IMR-90 (cell line): ENCODE measurements around the gene ITGAL. TPM values are rescaled to one million over a fixed set of nuclear protein-coding genes. Genes with fewer than 3 reads are reported as not detected.

ENCODE experiments used
- ATAC-seq: fragments of 200-7000 bp; cut with Tn5 transposase; 2 replicates; pipeline ENCODE4 v1.9.1; 2020; ENCODE audit warnings: low read depth, mild to moderate bottlenecking, moderate library complexity
- BruUV-seq: library from RNA; stranded (reverse); fragments of 400-500 nt; replicated peaks from 2 replicates; lab custom pipeline; 2021; lab: Mats Ljungman, UMichigan
- CTCF ChIA-PET: fragments of 300-600 bp; formaldehyde crosslinking; extraction: SDS; loops from one replicate; lab custom pipeline; 2021; ENCODE audit warnings: antibody characterized with exemption; lab: Yijun Ruan, JAX
- POLR2A ChIA-PET: fragments of 300-600 bp; sonication (Branson Sonifier 250); formaldehyde crosslinking; loops from one replicate; lab custom pipeline; 2022; ENCODE audit warnings: antibody characterized with exemption; ENCODE audit not compliant: unreplicated experiment; lab: Charles Lee
- DNase-seq: peaks from one replicate; pipeline ENCODE4 v3.0.0; 2013
- H2AFZ ChIP-seq: replicated peaks from 2 replicates; pipeline ENCODE3; 2013; ENCODE audit warnings: low read length, mild to moderate bottlenecking; ENCODE audit not compliant: poor library complexity
- H2AK5ac ChIP-seq: 2 replicates; pipeline ENCODE4 v1.6.1; 2013; ENCODE audit warnings: low read depth, low read length, inconsistent platforms
- H2AK9ac ChIP-seq: replicated peaks from 2 replicates; pipeline ENCODE3; 2013; ENCODE audit warnings: mild to moderate bottlenecking, low read depth, low read length, moderate library complexity; ENCODE audit not compliant: poor library complexity
- H2BK120ac ChIP-seq: 2 replicates; pipeline ENCODE4 v1.6.1; 2013; ENCODE audit warnings: low read depth, low read length, inconsistent platforms
- H2BK15ac ChIP-seq: 3 replicates; pipeline ENCODE4 v1.6.1; 2013; ENCODE audit warnings: low read depth, low read length, inconsistent platforms
- H2BK20ac ChIP-seq: 2 replicates; pipeline ENCODE4 v1.6.1; 2013; ENCODE audit warnings: low read depth, mild to moderate bottlenecking, inconsistent platforms, low read length, moderate library complexity
- H2BK5ac ChIP-seq: 2 replicates; pipeline ENCODE4 v1.6.1; 2013; ENCODE audit warnings: mild to moderate bottlenecking, low read depth, low read length, inconsistent platforms; ENCODE audit not compliant: poor library complexity, severe bottlenecking
- H3K14ac ChIP-seq: replicated peaks from 2 replicates; pipeline ENCODE4 v1.6.1; 2013; ENCODE audit warnings: low read depth, low read length, inconsistent platforms
- H3K18ac ChIP-seq: 2 replicates; pipeline ENCODE4 v1.6.1; 2013; ENCODE audit warnings: low read depth, low read length, control low read depth
- H3K23ac ChIP-seq: 2 replicates; pipeline ENCODE4 v1.6.1; 2013; ENCODE audit warnings: low read depth, low read length, inconsistent platforms
- H3K27ac ChIP-seq: 2 replicates; pipeline ENCODE4 v1.5.1; 2013; ENCODE audit warnings: mild to moderate bottlenecking, control low read depth, low read length; ENCODE audit not compliant: insufficient read depth
- H3K27me3 ChIP-seq: 2 replicates; pipeline ENCODE4 v1.6.1; 2013; ENCODE audit warnings: low read length; ENCODE audit not compliant: control insufficient read depth, insufficient read depth
- H3K36me3 ChIP-seq: 2 replicates; pipeline ENCODE4 v1.6.1; 2013; ENCODE audit warnings: low read length, mixed read lengths; ENCODE audit not compliant: control insufficient read depth, insufficient read depth
- H3K4ac ChIP-seq: 2 replicates; pipeline ENCODE4 v1.6.1; 2013; ENCODE audit warnings: low read depth, low read length, inconsistent platforms
- H3K4me1 ChIP-seq: 2 replicates; pipeline ENCODE4 v1.6.1; 2013; ENCODE audit warnings: low read length, mixed read lengths; ENCODE audit not compliant: control insufficient read depth, insufficient read depth
- H3K4me2 ChIP-seq: 2 replicates; pipeline ENCODE4 v1.6.1; 2013; ENCODE audit warnings: low read depth, mild to moderate bottlenecking, control low read depth, low read length, moderate library complexity
- H3K4me3 ChIP-seq: 2 replicates; pipeline ENCODE4 v1.5.1; 2013; ENCODE audit warnings: low read depth, mild to moderate bottlenecking, control low read depth, low read length, moderate library complexity; ENCODE audit not compliant: insufficient read depth
- H3K56ac ChIP-seq: 2 replicates; pipeline ENCODE4 v1.6.1; 2013; ENCODE audit warnings: low read length, inconsistent platforms; ENCODE audit not compliant: insufficient read depth; ENCODE audit errors: extremely low read depth
- H3K79me1 ChIP-seq, 2 experiments: 2 replicates each; pipeline ENCODE4 v1.6.1; 2013; ENCODE audit warnings: low read length in 2 of 2, inconsistent platforms in 1 of 2, low read depth in 1 of 2
- H3K9ac ChIP-seq: 2 replicates; pipeline ENCODE4 v1.6.1; 2013; ENCODE audit warnings: low read depth, low read length, control low read depth
- H3K9me1 ChIP-seq: 2 replicates; pipeline ENCODE4 v1.6.1; 2013; ENCODE audit warnings: low read length, inconsistent platforms; ENCODE audit not compliant: insufficient read depth
- H3K9me3 ChIP-seq: 2 replicates; pipeline ENCODE4 v1.6.1; 2013; ENCODE audit warnings: low read length; ENCODE audit not compliant: control insufficient read depth, insufficient read depth
- H4K20me1 ChIP-seq: 2 replicates; pipeline ENCODE4 v1.6.1; 2013; ENCODE audit warnings: low read length, inconsistent platforms; ENCODE audit not compliant: insufficient read depth
- H4K5ac ChIP-seq: 2 replicates; pipeline ENCODE4 v1.6.1; 2013; ENCODE audit warnings: mild to moderate bottlenecking, low read depth, low read length, control low read depth
- H4K8ac ChIP-seq, 2 experiments: 2 replicates each; pipeline ENCODE4 v1.6.1; 2013; ENCODE audit warnings: low read depth in 2 of 2, low read length in 2 of 2, control low read depth in 1 of 2, inconsistent platforms in 1 of 2
- H4K91ac ChIP-seq: 2 replicates; pipeline ENCODE4 v1.6.1; 2013; ENCODE audit warnings: low read depth, low read length, inconsistent platforms; ENCODE audit not compliant: insufficient read depth
- CEBPB ChIP-seq: IDR thresholded peaks from 2 replicates; pipeline ENCODE4 v1.6.1; 2012; ENCODE audit warnings: low read depth, low read length, improper control_type of control experiment
- CHD1 ChIP-seq: IDR thresholded peaks from 2 replicates; pipeline ENCODE4 v1.6.1; 2012; ENCODE audit warnings: low read depth, low read length, improper control_type of control experiment
- FOS ChIP-seq: fragments of 150-350 bp; IDR thresholded peaks from 2 replicates; pipeline ENCODE4 v1.6.1; 2016; ENCODE audit warnings: low read depth, low read length
- MAZ ChIP-seq: IDR thresholded peaks from 2 replicates; pipeline ENCODE4 v1.6.1; 2012; ENCODE audit warnings: low read depth, mild to moderate bottlenecking, low read length, improper control_type of control experiment, moderate library complexity, borderline replicate concordance
- MXI1 ChIP-seq: IDR thresholded peaks from 2 replicates; pipeline ENCODE4 v1.6.1; 2012; ENCODE audit warnings: low read depth, mild to moderate bottlenecking, low read length, moderate library complexity, borderline replicate concordance
- NFE2L2 ChIP-seq: fragments of 150-350 bp; IDR thresholded peaks from 2 replicates; pipeline ENCODE4 v1.6.1; 2016; ENCODE audit warnings: low read depth, mild to moderate bottlenecking, low read length
- POLR2A ChIP-seq: IDR thresholded peaks from 2 replicates; pipeline ENCODE4 v1.6.1; 2012; ENCODE audit warnings: mild to moderate bottlenecking, low read depth, low read length
- RAD21 ChIP-seq: IDR thresholded peaks from 2 replicates; pipeline ENCODE4 v1.6.1; 2012; ENCODE audit warnings: low read length, improper control_type of control experiment
- RCOR1 ChIP-seq: IDR thresholded peaks from 2 replicates; pipeline ENCODE4 v1.6.1; 2012; ENCODE audit warnings: mild to moderate bottlenecking, low read length, improper control_type of control experiment; ENCODE audit not compliant: insufficient replicate concordance
- SMC3 ChIP-seq: fragments of 150-350 bp; IDR thresholded peaks from 2 replicates; pipeline ENCODE4 v1.6.1; 2016; ENCODE audit warnings: low read depth, mild to moderate bottlenecking, antibody characterized with exemption, low read length, moderate library complexity
- WGBS, 2 experiments: methylation state at CpG; one replicate each; pipeline versions ENCODE4 v1.1.5 to v1.1.7; 2013; ENCODE audit warnings: missing lambda C conversion rate in 2 of 2; ENCODE audit not compliant: insufficient read length in 1 of 2; ENCODE audit errors: extremely low coverage in 2 of 2; 5-methylcytosine and 5-hydroxymethylcytosine counted together
- dilution Hi-C: fragments of 300-500 bp; cut with HindIII; formaldehyde crosslinking; loops from one replicate; pipeline ENCODE4 v1.14.3; 2018; ENCODE audit warnings: low sequenced_read_pairs; ENCODE audit not compliant: unreplicated experiment
- in situ Hi-C: fragments of 300-500 bp; cut with MboI; formaldehyde crosslinking; loops from 3 replicates; pipeline ENCODE4 v1.14.3; 2019; ENCODE audit warnings: low sequenced_read_pairs, inconsistent platforms, mixed read lengths
- intact Hi-C: fragments of 100-400 bp; cut with micrococcal nuclease; formaldehyde crosslinking; loops from 2 replicates; pipeline ENCODE4 v1.10.0; 2022
- polyA plus RNA-seq, 3 experiments: library from polyadenylated mRNA; depleted of rRNA; stranded (reverse); fragments of >200 nt; gene quantifications; 2 replicates each; pipeline ENCODE4 v1.2.3, GENCODE V29; 2012; ENCODE audit warnings: low replicate concordance in 1 of 3
- total RNA-seq: library from RNA; depleted of rRNA; stranded (reverse); fragments of >200 nt; gene quantifications from 2 replicates; pipeline ENCODE4 v1.2.3, GENCODE V29; 2012
- TF ChIP-seq, protein P1 (sequence below): fragments of 150-350 bp; IDR thresholded peaks from 2 replicates; pipeline ENCODE4 v1.6.1; 2016; ENCODE audit warnings: low read depth, mild to moderate bottlenecking, low read length, moderate library complexity, borderline replicate concordance
- TF ChIP-seq, protein P2 (sequence below): conservative IDR thresholded peaks from 2 replicates; pipeline ENCODE4 v1.5.1; 2012; ENCODE audit warnings: mild to moderate bottlenecking, low read depth, low read length, improper control_type of control experiment
- TF ChIP-seq, protein P3 (sequence below): fragments of 150-350 bp; IDR thresholded peaks from 2 replicates; pipeline ENCODE4 v1.6.1; 2017; ENCODE audit warnings: mild to moderate bottlenecking, antibody characterized with exemption, low read length, low read depth

ITGAL gene
- total and polyA plus RNA-seq, 2 of the 4 experiments (the other 2 are of a cell fraction), result not detected

DNA sequence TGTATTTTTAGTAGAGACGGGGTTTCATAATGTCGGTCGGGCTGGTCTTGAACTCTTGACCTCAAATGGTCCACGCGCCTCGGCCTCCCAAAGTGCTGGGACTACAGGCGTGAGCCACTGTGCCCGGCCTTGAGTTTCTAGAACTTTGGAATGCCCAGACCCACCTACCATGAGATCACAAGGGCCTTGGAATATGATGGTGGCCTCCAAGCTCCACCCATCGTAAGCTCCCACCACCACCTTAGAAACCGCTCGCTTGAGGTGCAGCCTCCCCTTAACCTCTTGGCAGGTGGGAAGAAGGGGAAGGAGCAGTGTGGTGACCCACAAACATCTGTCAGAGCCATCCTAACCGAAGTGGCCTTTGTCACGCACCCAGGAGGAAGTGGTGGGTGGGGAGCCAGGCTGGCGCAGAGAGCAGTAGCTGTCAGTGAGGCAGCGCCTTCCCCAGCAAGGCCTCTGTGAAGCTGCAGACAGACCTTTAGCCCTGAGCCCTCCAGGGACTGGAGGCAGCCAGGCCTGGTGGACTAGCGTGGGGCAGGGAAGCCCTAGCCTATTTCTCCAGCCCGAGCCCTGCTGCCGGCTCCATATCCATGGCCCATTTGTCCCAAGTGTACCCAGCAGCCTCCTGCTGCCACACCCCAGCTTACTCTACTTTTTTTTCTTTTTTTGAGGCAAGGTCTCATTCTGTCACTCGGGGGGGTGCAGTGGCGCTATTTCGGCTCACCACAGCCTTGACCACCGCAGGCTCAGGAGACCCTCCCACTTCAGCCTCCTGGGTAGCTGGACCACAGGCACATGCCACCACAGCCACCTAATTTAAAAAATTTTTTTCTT is 13.8 kb upstream of the ITGAL start (continued):
- no peak for TF ChIP-seq RAD21

DNA sequence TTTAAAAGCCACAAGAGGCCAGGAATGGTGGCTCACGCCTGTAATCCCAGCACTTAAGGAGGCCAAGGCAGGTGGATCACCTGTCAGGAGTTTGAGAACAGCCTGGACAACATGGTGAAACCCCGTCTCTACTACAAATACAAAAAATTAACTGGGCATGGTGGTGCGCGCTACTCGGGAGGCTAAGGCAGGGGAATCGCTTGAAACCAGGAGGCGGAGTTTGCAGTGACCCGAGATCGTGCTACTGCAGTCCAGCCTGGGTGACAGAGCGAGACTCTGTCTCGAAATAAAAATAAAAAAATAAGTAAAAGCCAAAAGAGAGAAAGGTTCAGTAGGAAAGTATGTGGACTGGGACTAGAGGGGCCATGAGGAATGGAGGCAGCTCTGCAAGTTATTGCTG is 13.1 kb upstream of the ITGAL start:
- CTCF ChIA-PET, result no interaction called here
- H2AK5ac ChIP-seq, result no peak overlapping the region
- dilution Hi-C loops (no loop called here), in situ Hi-C loops (no loop called here), intact Hi-C loops (no loop called here)
- WGBS, 2 experiments, result no CpG with 5 or more reads among the region's 11 CpGs
- no peak overlapping the region for H2BK120ac ChIP-seq
- H2AK9ac ChIP-seq, result no peak overlapping the region
- no peaks in the 10 kb centered on the region for H3K79me1 ChIP-seq
- H2AFZ ChIP-seq, result no peak overlapping the region
- H3K4me3 ChIP-seq, result no peak overlapping the region
- H2BK5ac ChIP-seq, result no peak overlapping the region
- no peak overlapping the region for H3K14ac ChIP-seq
- H4K91ac ChIP-seq, result no peak overlapping the region
- no peak overlapping the region for H3K18ac ChIP-seq
- no peak overlapping the region for H2BK15ac ChIP-seq
- no peak overlapping the region for H3K56ac ChIP-seq
- no TSS peak for BruUV-seq
- no peak overlapping the region for H2BK20ac ChIP-seq
- no peaks in the 10 kb centered on the region for H4K20me1 ChIP-seq
- no peaks in the 10 kb centered on the region for H3K4me1 ChIP-seq
- H3K36me3 ChIP-seq, result no peaks in the 10 kb centered on the region
- no peak overlapping the region for H4K5ac ChIP-seq
- H3K4ac ChIP-seq, result no peak overlapping the region
- no peak overlapping the region for H3K27ac ChIP-seq
- H3K9me3 ChIP-seq, result no peaks in the 10 kb centered on the region
- POLR2A ChIA-PET, result no interaction called here
- H3K9me1 ChIP-seq, result no peaks in the 10 kb centered on the region
- H3K9ac ChIP-seq, result no peak overlapping the region
- ATAC-seq, result no peak
- H4K8ac ChIP-seq, result no peak overlapping the region
- H3K27me3 ChIP-seq, result peaks cover 19% of the 10 kb centered on the region
- no peak overlapping the region for H3K23ac ChIP-seq
- no peak for DNase-seq
- no peak overlapping the region for H3K4me2 ChIP-seq
- TF ChIP-seq, protein P1, sequence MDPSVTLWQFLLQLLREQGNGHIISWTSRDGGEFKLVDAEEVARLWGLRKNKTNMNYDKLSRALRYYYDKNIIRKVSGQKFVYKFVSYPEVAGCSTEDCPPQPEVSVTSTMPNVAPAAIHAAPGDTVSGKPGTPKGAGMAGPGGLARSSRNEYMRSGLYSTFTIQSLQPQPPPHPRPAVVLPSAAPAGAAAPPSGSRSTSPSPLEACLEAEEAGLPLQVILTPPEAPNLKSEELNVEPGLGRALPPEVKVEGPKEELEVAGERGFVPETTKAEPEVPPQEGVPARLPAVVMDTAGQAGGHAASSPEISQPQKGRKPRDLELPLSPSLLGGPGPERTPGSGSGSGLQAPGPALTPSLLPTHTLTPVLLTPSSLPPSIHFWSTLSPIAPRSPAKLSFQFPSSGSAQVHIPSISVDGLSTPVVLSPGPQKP, result no peak
- TF ChIP-seq NFE2L2, result no peak
- TF ChIP-seq CEBPB, result no peak
- TF ChIP-seq, protein P2, sequence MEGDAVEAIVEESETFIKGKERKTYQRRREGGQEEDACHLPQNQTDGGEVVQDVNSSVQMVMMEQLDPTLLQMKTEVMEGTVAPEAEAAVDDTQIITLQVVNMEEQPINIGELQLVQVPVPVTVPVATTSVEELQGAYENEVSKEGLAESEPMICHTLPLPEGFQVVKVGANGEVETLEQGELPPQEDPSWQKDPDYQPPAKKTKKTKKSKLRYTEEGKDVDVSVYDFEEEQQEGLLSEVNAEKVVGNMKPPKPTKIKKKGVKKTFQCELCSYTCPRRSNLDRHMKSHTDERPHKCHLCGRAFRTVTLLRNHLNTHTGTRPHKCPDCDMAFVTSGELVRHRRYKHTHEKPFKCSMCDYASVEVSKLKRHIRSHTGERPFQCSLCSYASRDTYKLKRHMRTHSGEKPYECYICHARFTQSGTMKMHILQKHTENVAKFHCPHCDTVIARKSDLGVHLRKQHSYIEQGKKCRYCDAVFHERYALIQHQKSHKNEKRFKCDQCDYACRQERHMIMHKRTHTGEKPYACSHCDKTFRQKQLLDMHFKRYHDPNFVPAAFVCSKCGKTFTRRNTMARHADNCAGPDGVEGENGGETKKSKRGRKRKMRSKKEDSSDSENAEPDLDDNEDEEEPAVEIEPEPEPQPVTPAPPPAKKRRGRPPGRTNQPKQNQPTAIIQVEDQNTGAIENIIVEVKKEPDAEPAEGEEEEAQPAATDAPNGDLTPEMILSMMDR, result no peak
- no peak for TF ChIP-seq POLR2A
- TF ChIP-seq FOS, result no peak
- no peak for TF ChIP-seq CHD1
- TF ChIP-seq RCOR1, result no peak
- no peak for TF ChIP-seq MXI1
- TF ChIP-seq MAZ, result no peak
- TF ChIP-seq, protein P3, sequence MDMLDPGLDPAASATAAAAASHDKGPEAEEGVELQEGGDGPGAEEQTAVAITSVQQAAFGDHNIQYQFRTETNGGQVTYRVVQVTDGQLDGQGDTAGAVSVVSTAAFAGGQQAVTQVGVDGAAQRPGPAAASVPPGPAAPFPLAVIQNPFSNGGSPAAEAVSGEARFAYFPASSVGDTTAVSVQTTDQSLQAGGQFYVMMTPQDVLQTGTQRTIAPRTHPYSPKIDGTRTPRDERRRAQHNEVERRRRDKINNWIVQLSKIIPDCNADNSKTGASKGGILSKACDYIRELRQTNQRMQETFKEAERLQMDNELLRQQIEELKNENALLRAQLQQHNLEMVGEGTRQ, result no peak
- no peak for TF ChIP-seq SMC3
